Thyroid gland (tissue), 4 donors: Measurements from ENCODE around the gene DAPK1. TPM values are rescaled to one million over a fixed set of nuclear protein-coding genes. Genes with fewer than 3 reads are reported as not detected.

Experiments
- DNase-seq, 2 donors: peaks; one replicate each; pipeline ENCODE4 v3.0.0-alpha.2; 2019
- H3K27ac ChIP-seq, 3 donors: fragments of 200-600 bp; sonication (generic); 1 replicate in 2 of 3; 2 replicates in 1 of 3; pipeline ENCODE4 v1.5.1; 2016 to 2019; ENCODE audit warnings: mild to moderate bottlenecking in 1 of 3, moderate library complexity in 1 of 3
- H3K27me3 ChIP-seq: fragments of 200-600 bp; sonication (generic); one replicate; pipeline ENCODE4 v1.5.1; 2019
- H3K36me3 ChIP-seq, 2 donors: fragments of 200-600 bp; sonication (generic); one replicate each; pipeline ENCODE4 v1.5.1; 2016 to 2019
- H3K4me1 ChIP-seq, 2 donors: fragments of 200-600 bp; sonication (generic); one replicate each; pipeline ENCODE4 v1.5.1; 2017 to 2019
- H3K4me3 ChIP-seq, 3 donors: fragments of 200-600 bp; sonication (generic); replicated peaks in 1 of 3; 1 replicate in 2 of 3; 2 replicates in 1 of 3; pipeline ENCODE4 v1.5.1; 2016; ENCODE audit warnings: mild to moderate bottlenecking in 1 of 3
- H3K9me3 ChIP-seq: fragments of 200-600 bp; sonication (generic); one replicate; pipeline ENCODE4 v1.5.1; 2017
- POLR2A ChIP-seq, 2 donors: fragments of 450-650 bp; IDR thresholded peaks; one replicate each; pipeline ENCODE4 v1.6.1; 2017; ENCODE audit warnings: antibody characterized with exemption in 2 of 2, mild to moderate bottlenecking in 2 of 2, moderate library complexity in 1 of 2
- WGBS, 2 donors: methylation state at CpG; one replicate each; pipeline ENCODE4 v1.1.5; 2017; 5-methylcytosine and 5-hydroxymethylcytosine counted together
- intact Hi-C: fragments of 100-400 bp; cut with DNase I; formaldehyde crosslinking; loops from one replicate; pipeline ENCODE4 v1.15.1; 2023
- total RNA-seq, 4 donors: library from RNA; depleted of rRNA; stranded (reverse); fragments of >200 nt; gene quantifications; one replicate each; pipeline ENCODE4 v1.2.3, GENCODE V29; 2016
- TF ChIP-seq, protein P1 (sequence below), 6 experiments: fragments of 200-600 bp in 3 of 6; fragments of 450-650 bp in 3 of 6; sonication (generic) in 3 of 6; IDR thresholded peaks; one replicate each; pipeline ENCODE4 v1.5.1; 2016 to 2019; ENCODE audit warnings: antibody characterized with exemption in 6 of 6, mild to moderate bottlenecking in 2 of 6, inconsistent platforms in 1 of 6, moderate library complexity in 1 of 6

Gene DAPK1
- total RNA-seq, 4 donors from 2014 or later = 32.0 to 76.2 (median 38.2) TPM

DNA sequence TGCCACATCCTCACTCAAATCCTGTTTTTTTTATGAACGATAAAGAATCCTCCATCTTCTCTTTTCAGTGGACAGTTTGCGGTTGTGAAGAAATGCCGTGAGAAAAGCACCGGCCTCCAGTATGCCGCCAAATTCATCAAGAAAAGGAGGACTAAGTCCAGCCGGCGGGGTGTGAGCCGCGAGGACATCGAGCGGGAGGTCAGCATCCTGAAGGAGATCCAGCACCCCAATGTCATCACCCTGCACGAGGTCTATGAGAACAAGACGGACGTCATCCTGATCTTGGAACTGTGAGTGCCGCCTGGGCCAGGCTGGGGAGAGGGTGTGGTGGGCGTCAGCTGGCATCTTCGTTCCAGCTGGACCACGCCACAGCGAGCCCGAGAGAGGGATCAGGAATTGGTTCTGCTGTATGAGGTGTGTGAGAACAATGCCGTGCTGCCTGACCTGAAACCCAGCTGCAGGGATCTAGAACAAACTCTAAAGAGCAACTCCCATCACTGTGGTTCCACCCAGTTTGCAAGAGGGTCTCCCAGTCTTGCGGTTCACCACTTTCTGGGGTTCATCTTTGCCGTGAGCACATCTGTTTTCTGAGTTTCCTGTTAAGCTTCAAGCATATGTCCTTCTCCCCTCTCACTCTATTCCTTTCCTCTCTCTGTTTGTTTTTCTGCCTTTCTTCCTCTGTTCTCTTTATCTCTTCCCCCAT, 107.4 kb downstream of the DAPK1 start:
- intact Hi-C loops = no loop called here
- no peak for DNase-seq
- H3K27me3 ChIP-seq = no peaks in the 10 kb centered on the region
- no peaks in the 10 kb centered on the region for H3K9me3 ChIP-seq
- no peak overlapping the region for H3K4me3 ChIP-seq
- no peak for TF ChIP-seq POLR2A (IDR thresholded peaks at IDR 0.05)
- TF ChIP-seq, protein P1, sequence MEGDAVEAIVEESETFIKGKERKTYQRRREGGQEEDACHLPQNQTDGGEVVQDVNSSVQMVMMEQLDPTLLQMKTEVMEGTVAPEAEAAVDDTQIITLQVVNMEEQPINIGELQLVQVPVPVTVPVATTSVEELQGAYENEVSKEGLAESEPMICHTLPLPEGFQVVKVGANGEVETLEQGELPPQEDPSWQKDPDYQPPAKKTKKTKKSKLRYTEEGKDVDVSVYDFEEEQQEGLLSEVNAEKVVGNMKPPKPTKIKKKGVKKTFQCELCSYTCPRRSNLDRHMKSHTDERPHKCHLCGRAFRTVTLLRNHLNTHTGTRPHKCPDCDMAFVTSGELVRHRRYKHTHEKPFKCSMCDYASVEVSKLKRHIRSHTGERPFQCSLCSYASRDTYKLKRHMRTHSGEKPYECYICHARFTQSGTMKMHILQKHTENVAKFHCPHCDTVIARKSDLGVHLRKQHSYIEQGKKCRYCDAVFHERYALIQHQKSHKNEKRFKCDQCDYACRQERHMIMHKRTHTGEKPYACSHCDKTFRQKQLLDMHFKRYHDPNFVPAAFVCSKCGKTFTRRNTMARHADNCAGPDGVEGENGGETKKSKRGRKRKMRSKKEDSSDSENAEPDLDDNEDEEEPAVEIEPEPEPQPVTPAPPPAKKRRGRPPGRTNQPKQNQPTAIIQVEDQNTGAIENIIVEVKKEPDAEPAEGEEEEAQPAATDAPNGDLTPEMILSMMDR (IDR thresholded peaks at IDR 0.05) = no peak
- H3K27ac ChIP-seq = no peak overlapping the region
- peaks cover 0 to 3% of the 10 kb centered on the region in 2 donors for H3K36me3 ChIP-seq
- peaks cover 23 to 25% of the 10 kb centered on the region in 2 donors for H3K4me1 ChIP-seq
- 95 to 96% methylated on average over 20 to 22 of the region's 23 CpGs for WGBS, 2 donors

DNA sequence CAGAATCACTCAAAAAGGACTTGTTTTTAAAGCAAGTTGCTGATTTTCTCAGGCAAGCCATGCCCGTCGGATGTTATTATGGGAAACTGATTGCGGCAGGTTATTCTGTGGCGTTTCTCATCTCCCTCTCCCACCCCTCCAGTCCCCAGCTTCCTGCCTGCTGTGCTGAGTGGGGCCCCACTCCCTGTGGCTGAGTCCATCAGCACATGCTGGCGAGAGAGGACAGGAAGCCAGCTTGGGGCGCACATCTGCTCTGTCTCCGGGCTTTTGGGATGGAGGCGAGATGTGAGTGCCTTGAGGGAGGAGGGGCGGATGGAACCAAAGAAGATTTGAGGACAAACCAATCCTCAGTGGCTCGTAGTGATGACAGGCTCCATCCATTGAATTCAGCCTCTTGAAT, 108.0 kb downstream of the DAPK1 start:
- TF ChIP-seq, protein P1 (IDR thresholded peaks at IDR 0.05) = no peak
- TF ChIP-seq POLR2A (IDR thresholded peaks at IDR 0.05) = no peak
- Histone ChIP-seq H3K4me1 (peaks cover 24 to 27% of the 10 kb centered on the region in 2 donors), H3K4me3 (no peak overlapping the region), H3K9me3 (no peaks in the 10 kb centered on the region), H3K27me3 (no peaks in the 10 kb centered on the region), H3K27ac (no peak overlapping the region), H3K36me3 (peaks cover 0 to 3% of the 10 kb centered on the region in 2 donors)
- no peak for DNase-seq
- 86 to 90% methylated on average over 7 to 10 of the region's 10 CpGs for WGBS, 2 donors
- intact Hi-C loops = no loop called here

DNA sequence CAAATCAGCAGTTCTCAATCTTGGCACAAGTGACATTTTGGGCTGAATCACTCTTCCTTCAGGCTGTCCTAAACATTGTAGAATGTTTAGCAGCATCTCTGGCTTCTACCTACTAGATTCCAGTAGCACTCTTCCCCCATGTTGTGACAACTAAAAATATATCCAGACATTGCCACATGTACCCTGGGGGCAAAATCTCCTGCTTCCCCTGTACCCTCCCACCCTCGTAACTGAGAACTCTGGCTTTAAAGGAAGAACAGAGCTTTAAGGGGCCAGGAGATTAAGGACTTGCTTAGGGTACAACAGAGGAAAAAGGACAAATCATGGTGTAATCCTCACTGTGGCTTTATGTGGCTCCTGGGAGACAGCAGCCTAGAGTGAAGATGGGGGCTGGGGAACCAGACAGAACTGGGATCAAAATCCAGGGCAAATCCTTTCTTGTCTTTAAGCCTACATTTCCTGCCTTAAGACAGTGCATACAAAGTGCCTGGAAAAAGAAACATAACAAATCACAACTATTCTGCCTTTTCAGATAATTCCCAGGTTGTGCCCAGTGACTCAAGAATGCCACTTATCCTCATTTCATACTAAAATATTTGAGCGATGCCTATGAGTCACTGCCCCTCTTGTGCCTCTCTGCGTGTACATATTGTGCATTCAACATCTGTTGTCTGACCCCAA, 109.3 kb downstream of the DAPK1 start:
- no peaks in the 10 kb centered on the region for H3K9me3 ChIP-seq
- peak in 1 of 2 donors; percentile 27 for DNase-seq
- H3K4me3 ChIP-seq = no peak overlapping the region
- peak overlapping the region in 2 of 3 donors; percentile 34 to 61 for H3K27ac ChIP-seq
- no peak for TF ChIP-seq POLR2A (IDR thresholded peaks at IDR 0.05)
- TF ChIP-seq, protein P1 (IDR thresholded peaks at IDR 0.05) = no peak
- 69 to 84% methylated on average over 3 of the region's 3 CpGs for WGBS, 2 donors
- intact Hi-C loops = no loop called here
- peaks cover 0 to 3% of the 10 kb centered on the region in 2 donors for H3K36me3 ChIP-seq
- no peaks in the 10 kb centered on the region for H3K27me3 ChIP-seq
- peaks cover 17 to 22% of the 10 kb centered on the region in 2 donors for H3K4me1 ChIP-seq

DNA sequence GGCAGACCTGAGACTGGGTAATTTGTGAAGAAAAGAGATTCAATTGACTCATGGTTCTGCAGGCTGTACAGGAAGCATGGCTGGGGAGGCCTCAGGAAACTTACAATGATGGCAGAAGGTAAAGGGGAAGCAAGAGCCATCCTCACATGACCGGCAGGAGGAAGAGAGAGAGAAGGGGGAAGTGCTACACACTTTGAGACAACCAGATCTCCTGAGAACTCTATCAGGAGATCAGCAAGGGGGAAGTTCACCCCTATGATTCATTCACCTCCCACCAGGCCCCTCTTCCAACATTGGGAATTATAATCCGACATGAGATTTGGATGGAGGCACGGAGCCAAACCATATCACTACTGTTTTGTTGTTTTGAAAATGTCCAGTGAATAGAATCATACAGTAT, 110.2 kb downstream of the DAPK1 start:
- Histone ChIP-seq H3K36me3 (peaks cover 0 to 3% of the 10 kb centered on the region in 2 donors), H3K4me1 (peaks cover 26 to 28% of the 10 kb centered on the region in 2 donors), H3K4me3 (no peak overlapping the region), H3K9me3 (no peaks in the 10 kb centered on the region), H3K27ac (no peak overlapping the region), H3K27me3 (no peaks in the 10 kb centered on the region)
- 85 to 96% methylated on average over 3 of the region's 3 CpGs for WGBS, 2 donors
- TF ChIP-seq POLR2A (IDR thresholded peaks at IDR 0.05) = no peak
- TF ChIP-seq, protein P1 (IDR thresholded peaks at IDR 0.05) = no peak
- intact Hi-C loops = no loop called here
- DNase-seq = no peak

GRCh38 chr9:87609002-87609401, 111.3 kb downstream of the DAPK1 start:
- DNase-seq = no peak
- Histone ChIP-seq H3K27me3 (no peaks in the 10 kb centered on the region), H3K4me3 (no peak overlapping the region), H3K4me1 (peaks cover 34 to 37% of the 10 kb centered on the region in 2 donors), H3K27ac (no peak overlapping the region), H3K9me3 (no peaks in the 10 kb centered on the region), H3K36me3 (peaks cover 0 to 3% of the 10 kb centered on the region in 2 donors)
- intact Hi-C loops = no loop called here
- no peak for TF ChIP-seq POLR2A (IDR thresholded peaks at IDR 0.05)
- TF ChIP-seq, protein P1 (IDR thresholded peaks at IDR 0.05) = no peak
- 93 to 97% methylated on average over 11 of the region's 11 CpGs for WGBS, 2 donors
